Stimulated activated CD4-positive, alpha-beta T cell treated with anti-CD3 and anti-CD28 coated beads, Interleukin-4, amount 100 ng/mL, for 4 hours (primary cell): Measurements from ENCODE around the gene PHLDA1.

Source experiments
- DNase-seq, 2 experiments: peaks; one replicate each; pipeline ENCODE4 v3.0.0-alpha.2; 2020

PHLDA1 gene

GRCh38 chr12:76031414-76032042 is at the start of gene PHLDA1:
PHLDA1 (minus strand) TSS chr12:76031776.
- peak; percentile 93 to 96 for DNase-seq

GRCh38 chr12:76080729-76081415 is 49.3 kb upstream of the PHLDA1 start:
- no peak for DNase-seq

- no peak for DNase-seq
These were observed 48.6 kb upstream of the PHLDA1 start for GRCh38 chr12:76080017-76080728.

GRCh38 chr12:76078748-76079147 is 47.2 kb upstream of the PHLDA1 start:
- DNase-seq: no peak

- no peak for DNase-seq
These were observed 43.9 kb upstream of the PHLDA1 start for GRCh38 chr12:76075448-76075847.

- DNase-seq: no peak
These were observed 43.2 kb upstream of the PHLDA1 start for GRCh38 chr12:76074701-76075336.

- DNase-seq: no peak
These were observed 42.0 kb upstream of the PHLDA1 start for GRCh38 chr12:76073561-76073960.

- no peak for DNase-seq
These were observed 41.0 kb upstream of the PHLDA1 start for GRCh38 chr12:76072568-76072967.

GRCh38 chr12:76069339-76069738 is 37.8 kb upstream of the PHLDA1 start:
- DNase-seq: no peak

- DNase-seq: no peak
These were observed 34.3 kb upstream of the PHLDA1 start for GRCh38 chr12:76065917-76066316.

GRCh38 chr12:76064904-76065303 is 33.3 kb upstream of the PHLDA1 start:
- DNase-seq: no peak

GRCh38 chr12:76060111-76060510 is 28.5 kb upstream of the PHLDA1 start:
- DNase-seq: no peak

- no peak for DNase-seq
These were observed 25.8 kb upstream of the PHLDA1 start for GRCh38 chr12:76057326-76057725.

- no peak for DNase-seq
These were observed 23.8 kb upstream of the PHLDA1 start for GRCh38 chr12:76055393-76055792.

- no peak for DNase-seq
These were observed 18.1 kb upstream of the PHLDA1 start for GRCh38 chr12:76049575-76050251.

- no peak for DNase-seq
These were observed 16.2 kb upstream of the PHLDA1 start for GRCh38 chr12:76047742-76048141.

GRCh38 chr12:76047060-76047459 is 15.5 kb upstream of the PHLDA1 start:
- no peak for DNase-seq

- no peak for DNase-seq
These were observed 11.8 kb upstream of the PHLDA1 start for GRCh38 chr12:76043377-76043776.

- DNase-seq: no peak
These were observed 10.6 kb upstream of the PHLDA1 start for GRCh38 chr12:76042147-76042546.

GRCh38 chr12:76041406-76041805 is 9.8 kb upstream of the PHLDA1 start:
- no peak for DNase-seq

GRCh38 chr12:76040461-76040860 is 8.9 kb upstream of the PHLDA1 start:
- DNase-seq: no peak

- no peak for DNase-seq
These were observed 6.6 kb upstream of the PHLDA1 start for GRCh38 chr12:76038176-76038575.
